ENCODE data around the gene ALDH4A1.

GRCh38 chr1:18924221-18924691 lies 21.9 kb upstream of the ALDH4A1 start:
- no peak for TF ChIP-seq CTCF (IDR thresholded peaks at IDR 0.05; ENCODE audit: low read depth, low read length)
- no peak for TF ChIP-seq EZH2phosphoT487 (IDR thresholded peaks at IDR 0.05; ENCODE audit: low read depth)
